Islet precursor cell (in vitro differentiated cells): Measurements from ENCODE around the gene SPATA31A5.
"Not testable (repeated sequence)": the region's sequence is repeated elsewhere in the genome, so short reads cannot be mapped to it uniquely, and the experiment has no call there.

Source experiments
- DNase-seq: peaks from one replicate; pipeline ENCODE4 v3.0.0-alpha.2; 2018

Gene SPATA31A5

GRCh38 chr9:60914107-60914506, at the start of gene SPATA31A5:
TSS of gene SPATA31A5 (plus strand) at chr9:60914407. CDS start at chr9:60914436, 29 bp downstream.
- not testable (repeated sequence) for DNase-seq

GRCh38 chr9:60962990-60963350, 48.8 kb downstream of the SPATA31A5 start:
- not testable (repeated sequence) for DNase-seq

- not testable (repeated sequence) for DNase-seq
Observed at GRCh38 chr9:60966382-60966781, 52.2 kb downstream of the SPATA31A5 start.
